Hepatocyte (in vitro differentiated cells): ENCODE results near the gene TTC9C.

Experiments used
- EZH2 ChIP-seq: fragments of 200-600 bp; sonication (generic); IDR thresholded peaks from 2 replicates; pipeline ENCODE4 v1.6.1; 2016; ENCODE audit warnings: antibody characterized with exemption, mild to moderate bottlenecking, borderline replicate concordance
- TF ChIP-seq, protein P1 (sequence below): fragments of 200-600 bp; sonication (generic); IDR thresholded peaks from 2 replicates; pipeline ENCODE4 v1.5.1; 2016; ENCODE audit warnings: antibody characterized with exemption, mild to moderate bottlenecking; ENCODE audit not compliant: poor library complexity

DNA sequence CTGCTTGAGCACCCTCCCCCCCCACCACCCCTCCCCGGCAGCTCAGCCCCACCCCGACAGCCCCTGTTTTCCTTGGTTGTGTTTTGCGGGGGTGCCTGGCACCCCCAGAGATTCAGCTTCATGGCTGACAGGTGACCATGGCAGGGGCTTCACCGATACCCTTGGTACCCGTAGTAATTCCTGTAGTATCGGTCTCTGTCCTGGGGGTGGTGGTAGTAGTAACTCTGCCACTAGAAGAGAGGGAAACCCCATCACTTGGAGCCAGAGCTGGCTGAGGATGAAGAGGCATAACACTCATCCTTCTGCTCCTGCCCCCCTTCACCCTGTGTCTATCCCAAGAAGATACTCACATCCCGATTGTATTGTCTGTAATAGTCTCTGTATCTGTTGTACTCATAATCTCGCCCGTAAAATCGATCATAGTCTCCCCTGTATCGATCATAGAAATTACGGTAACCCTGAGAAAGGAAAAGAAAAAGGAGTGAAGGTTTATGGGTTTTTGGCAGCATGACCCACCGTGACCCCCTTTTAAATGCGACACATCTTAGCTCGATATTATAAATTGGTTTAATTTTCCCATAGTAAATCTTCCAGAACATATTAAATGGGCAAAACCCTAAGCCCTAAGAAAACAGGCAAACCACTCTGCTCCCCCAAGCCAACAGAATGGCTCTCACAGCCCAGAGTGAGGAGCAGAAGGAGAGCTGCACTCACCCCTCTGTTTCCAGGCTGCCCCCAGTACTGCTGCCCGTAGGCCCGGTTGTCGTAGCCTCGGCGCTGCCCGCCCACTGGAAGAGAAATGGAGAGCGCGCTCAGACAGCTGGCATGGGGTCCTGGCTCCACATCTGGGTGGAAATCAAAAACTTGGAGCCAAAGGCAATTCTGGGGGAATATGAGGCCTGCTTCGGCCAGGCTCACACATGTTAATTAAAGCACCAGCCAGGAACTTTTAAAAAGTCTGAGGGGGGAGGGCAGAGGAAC lies 12.8 kb upstream of the TTC9C start:
- TF ChIP-seq, protein P1, sequence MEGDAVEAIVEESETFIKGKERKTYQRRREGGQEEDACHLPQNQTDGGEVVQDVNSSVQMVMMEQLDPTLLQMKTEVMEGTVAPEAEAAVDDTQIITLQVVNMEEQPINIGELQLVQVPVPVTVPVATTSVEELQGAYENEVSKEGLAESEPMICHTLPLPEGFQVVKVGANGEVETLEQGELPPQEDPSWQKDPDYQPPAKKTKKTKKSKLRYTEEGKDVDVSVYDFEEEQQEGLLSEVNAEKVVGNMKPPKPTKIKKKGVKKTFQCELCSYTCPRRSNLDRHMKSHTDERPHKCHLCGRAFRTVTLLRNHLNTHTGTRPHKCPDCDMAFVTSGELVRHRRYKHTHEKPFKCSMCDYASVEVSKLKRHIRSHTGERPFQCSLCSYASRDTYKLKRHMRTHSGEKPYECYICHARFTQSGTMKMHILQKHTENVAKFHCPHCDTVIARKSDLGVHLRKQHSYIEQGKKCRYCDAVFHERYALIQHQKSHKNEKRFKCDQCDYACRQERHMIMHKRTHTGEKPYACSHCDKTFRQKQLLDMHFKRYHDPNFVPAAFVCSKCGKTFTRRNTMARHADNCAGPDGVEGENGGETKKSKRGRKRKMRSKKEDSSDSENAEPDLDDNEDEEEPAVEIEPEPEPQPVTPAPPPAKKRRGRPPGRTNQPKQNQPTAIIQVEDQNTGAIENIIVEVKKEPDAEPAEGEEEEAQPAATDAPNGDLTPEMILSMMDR: no peak
- TF ChIP-seq EZH2: no peak
